Measurements from ENCODE around the gene HIVEP2. TPM values are rescaled to one million over a fixed set of nuclear protein-coding genes. Genes with fewer than 3 reads are reported as not detected.

The HIVEP2 gene
- total and polyA plus RNA-seq, 2 experiments from 2014 or later = 8.3 to 21.0 TPM

DNA sequence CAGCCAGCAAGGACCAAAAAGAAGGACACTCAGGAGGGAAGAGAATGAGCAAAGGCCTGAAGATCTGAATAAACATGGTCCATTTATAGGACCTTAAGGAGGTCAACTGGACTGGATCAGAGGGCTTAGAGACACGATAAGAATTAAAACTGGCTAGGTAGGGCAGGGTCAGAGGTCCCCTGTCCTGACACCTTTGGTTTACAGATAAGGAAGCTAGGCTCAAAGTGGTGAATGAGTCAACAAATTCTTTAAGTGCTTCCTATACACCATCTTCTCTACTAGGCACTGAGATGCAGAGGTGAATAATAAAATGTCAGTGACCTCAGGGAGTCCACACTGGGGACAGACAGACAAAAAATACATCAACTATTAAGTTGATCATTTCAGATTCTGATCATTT lies 70.3 kb downstream of the HIVEP2 start:
- in situ Hi-C loops (cut with MboI) = no loop called here
- WGBS, 2 experiments (ENCODE audit: low coverage in 1 of 2, low lambda C conversion rate in 2 of 2, missing lambda C conversion rate in 2 of 2) = 49 to 50% methylated on average over 1 of the region's 1 CpG
- Histone ChIP-seq H2AFZ (no peak overlapping the region), H3K9me2 (ENCODE audit: insufficient read depth) (no peaks in the 10 kb centered on the region), H3K4me3 (no peak overlapping the region), H3K79me2 (ENCODE audit: insufficient read depth) (peaks cover 100% of the 10 kb centered on the region), H3K4me2 (ENCODE audit: unreplicated experiment) (no peak overlapping the region), H3F3A (ENCODE audit: insufficient read depth) (peaks cover 41% of the 10 kb centered on the region), H3K4me1 (ENCODE audit: insufficient read depth) (peaks cover 50% of the 10 kb centered on the region), H3K27ac (no peak overlapping the region), H3K9me3 (ENCODE audit: low read depth) (no peaks in the 10 kb centered on the region), H4K20me1 (ENCODE audit: insufficient read depth) (no peaks in the 10 kb centered on the region), H3K27me3 (replicated peaks; ENCODE audit: insufficient read depth) (no peaks in the 10 kb centered on the region), H3K9ac (no peak overlapping the region), H3K36me3 (ENCODE audit: low read depth) (no peaks in the 10 kb centered on the region)
- TF ChIP-seq EZH2 (IDR thresholded peaks at IDR 0.05; ENCODE audit: insufficient read depth, poor library complexity, severe bottlenecking) = no peak
- no peak for TF ChIP-seq EZH2phosphoT487 (IDR thresholded peaks at IDR 0.05; ENCODE audit: insufficient read depth, low read depth)
- DNase-seq = no peak

DNA sequence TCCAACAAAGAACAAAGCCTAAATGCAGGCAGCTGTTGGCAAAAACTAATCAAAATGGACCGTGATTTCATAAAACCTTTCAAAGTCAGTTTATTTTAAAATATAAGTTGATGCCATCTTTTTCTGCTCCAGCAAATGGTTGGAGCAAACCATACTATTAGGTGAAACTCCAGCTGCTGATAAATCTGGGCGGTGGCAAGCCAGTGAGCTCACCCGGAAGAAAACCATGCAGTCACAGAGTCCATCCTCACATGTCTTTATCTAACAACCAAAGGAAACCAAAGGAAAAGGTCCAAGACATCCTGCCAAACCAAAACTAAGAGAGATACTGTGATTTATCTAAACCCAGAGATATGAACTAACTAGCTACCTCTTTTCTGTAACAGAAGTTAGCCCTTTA lies 72.6 kb downstream of the HIVEP2 start:
- in situ Hi-C loops (cut with MboI) = no loop called here
- peak; percentile 61 for DNase-seq
- H3K9me2 ChIP-seq (ENCODE audit: insufficient read depth) = no peaks in the 10 kb centered on the region
- H3K27me3 ChIP-seq (replicated peaks; ENCODE audit: insufficient read depth) = no peaks in the 10 kb centered on the region
- H4K20me1 ChIP-seq (ENCODE audit: insufficient read depth) = no peaks in the 10 kb centered on the region
- no peaks in the 10 kb centered on the region for H3K9me3 ChIP-seq (ENCODE audit: low read depth)
- no peak for TF ChIP-seq EZH2 (IDR thresholded peaks at IDR 0.05; ENCODE audit: insufficient read depth, poor library complexity, severe bottlenecking)
- TF ChIP-seq EZH2phosphoT487 (IDR thresholded peaks at IDR 0.05; ENCODE audit: insufficient read depth, low read depth) = no peak
- H3K9ac ChIP-seq = peak overlapping the region; percentile 75
- peaks cover 41% of the 10 kb centered on the region for H3F3A ChIP-seq (ENCODE audit: insufficient read depth)
- H3K79me2 ChIP-seq (ENCODE audit: insufficient read depth) = peaks cover 100% of the 10 kb centered on the region
- H3K4me3 ChIP-seq = peak overlapping the region; percentile 58
- peak overlapping the region; percentile 98 for H3K27ac ChIP-seq
- H3K36me3 ChIP-seq (ENCODE audit: low read depth) = no peaks in the 10 kb centered on the region
- H3K4me1 ChIP-seq (ENCODE audit: insufficient read depth) = peaks cover 61% of the 10 kb centered on the region
- H2AFZ ChIP-seq = peak overlapping the region; percentile 72
- 24 to 25% methylated on average over 3 of the region's 3 CpGs for WGBS, 2 experiments (ENCODE audit: low coverage in 1 of 2, low lambda C conversion rate in 2 of 2, missing lambda C conversion rate in 2 of 2)
- H3K4me2 ChIP-seq (ENCODE audit: unreplicated experiment) = peak overlapping the region; percentile 86

DNA sequence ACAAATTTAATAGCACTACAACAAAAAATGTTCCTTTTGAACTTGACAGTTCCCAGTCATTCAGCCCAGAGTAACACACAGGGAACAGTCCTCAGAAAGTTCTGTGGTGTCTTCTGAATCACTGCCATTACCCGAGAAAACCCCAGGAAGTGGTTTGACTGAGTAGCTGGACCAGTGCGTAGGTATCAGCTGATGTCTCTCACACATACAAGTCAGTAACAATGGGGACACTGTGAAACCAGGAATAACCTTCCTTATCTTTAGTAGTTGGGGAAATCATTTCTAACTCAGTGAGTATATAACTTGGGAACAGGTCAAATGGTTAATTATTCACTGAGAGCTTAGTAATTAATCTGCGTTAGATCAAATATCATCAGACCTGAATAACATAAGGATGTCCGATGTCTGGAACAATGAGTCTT lies 73.1 kb downstream of the HIVEP2 start:
- Histone ChIP-seq H3K4me2 (ENCODE audit: unreplicated experiment) (peak overlapping the region; percentile 86), H3K36me3 (ENCODE audit: low read depth) (no peaks in the 10 kb centered on the region), H3K9ac (peak overlapping the region; percentile 75), H3K9me2 (ENCODE audit: insufficient read depth) (no peaks in the 10 kb centered on the region), H3K27me3 (replicated peaks; ENCODE audit: insufficient read depth) (no peaks in the 10 kb centered on the region), H3K9me3 (ENCODE audit: low read depth) (no peaks in the 10 kb centered on the region), H3F3A (ENCODE audit: insufficient read depth) (peaks cover 45% of the 10 kb centered on the region), H3K4me1 (ENCODE audit: insufficient read depth) (peaks cover 65% of the 10 kb centered on the region), H4K20me1 (ENCODE audit: insufficient read depth) (no peaks in the 10 kb centered on the region), H3K4me3 (peak overlapping the region; percentile 58), H3K27ac (peak overlapping the region; percentile 98), H3K79me2 (ENCODE audit: insufficient read depth) (peaks cover 100% of the 10 kb centered on the region), H2AFZ (peak overlapping the region; percentile 72)
- 2 to 3% methylated on average over 4 of the region's 4 CpGs for WGBS, 2 experiments (ENCODE audit: low coverage in 1 of 2, low lambda C conversion rate in 2 of 2, missing lambda C conversion rate in 2 of 2)
- peak; percentile 93 for DNase-seq
- in situ Hi-C loops (cut with MboI) = no loop called here
- no peak for TF ChIP-seq EZH2 (IDR thresholded peaks at IDR 0.05; ENCODE audit: insufficient read depth, poor library complexity, severe bottlenecking)
- no peak for TF ChIP-seq EZH2phosphoT487 (IDR thresholded peaks at IDR 0.05; ENCODE audit: insufficient read depth, low read depth)

DNA sequence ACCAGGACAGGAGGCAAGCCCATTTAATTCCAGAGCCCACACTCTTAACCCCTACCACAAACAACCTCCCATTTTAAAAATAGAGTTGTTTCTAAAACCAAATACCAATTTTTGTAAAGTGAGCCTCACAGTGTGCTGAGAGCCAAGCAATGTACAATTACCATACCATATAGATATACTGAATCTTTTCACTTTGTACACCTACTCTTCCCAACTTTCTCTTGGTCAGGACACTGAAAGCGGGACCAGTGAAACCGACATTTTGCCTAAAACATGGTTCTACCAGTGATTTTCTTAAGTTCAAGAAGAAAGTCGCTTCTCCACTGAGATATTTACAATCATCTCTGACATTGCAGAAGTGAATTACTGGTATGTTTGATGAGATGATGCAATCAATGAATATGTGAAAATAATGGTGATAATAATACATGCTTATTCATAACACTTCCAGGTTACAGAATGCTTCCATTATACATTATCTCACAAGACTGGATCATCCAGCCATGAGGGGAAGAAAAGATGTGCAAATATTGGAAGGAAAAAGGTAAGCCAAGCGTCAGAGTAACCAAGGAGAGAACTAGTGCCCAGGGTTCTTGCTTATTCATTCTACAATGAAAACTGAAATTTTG lies 74.1 kb downstream of the HIVEP2 start:
- Histone ChIP-seq H3K4me3 (no peak overlapping the region), H3K27me3 (replicated peaks; ENCODE audit: insufficient read depth) (no peaks in the 10 kb centered on the region), H3K27ac (peak overlapping the region; percentile 98), H3K79me2 (ENCODE audit: insufficient read depth) (peaks cover 100% of the 10 kb centered on the region), H3K4me2 (ENCODE audit: unreplicated experiment) (peak overlapping the region; percentile 86), H3K4me1 (ENCODE audit: insufficient read depth) (peaks cover 69% of the 10 kb centered on the region), H3K9me2 (ENCODE audit: insufficient read depth) (no peaks in the 10 kb centered on the region), H3K9ac (peak overlapping the region; percentile 75; the same call in 1 of the 2 replicates), H3F3A (ENCODE audit: insufficient read depth) (peaks cover 45% of the 10 kb centered on the region), H4K20me1 (ENCODE audit: insufficient read depth) (no peaks in the 10 kb centered on the region), H3K36me3 (ENCODE audit: low read depth) (no peaks in the 10 kb centered on the region), H2AFZ (no peak overlapping the region), H3K9me3 (ENCODE audit: low read depth) (no peaks in the 10 kb centered on the region)
- TF ChIP-seq EZH2 (IDR thresholded peaks at IDR 0.05; ENCODE audit: insufficient read depth, poor library complexity, severe bottlenecking) (no peak), EZH2phosphoT487 (IDR thresholded peaks at IDR 0.05; ENCODE audit: insufficient read depth, low read depth) (no peak)
- 75 to 76% methylated on average over 4 of the region's 4 CpGs for WGBS, 2 experiments (ENCODE audit: low coverage in 1 of 2, low lambda C conversion rate in 2 of 2, missing lambda C conversion rate in 2 of 2)
- peak; percentile 19 for DNase-seq
- in situ Hi-C loops (cut with MboI) = no loop called here
